ENCODE results near the gene GFOD1.

GFOD1 gene

GRCh38 chr6:13485923-13486562 is 1.4 kb downstream of the GFOD1 start:
- peak; percentile 48 to 66 for DNase-seq

GRCh38 chr6:13485303-13485702 is 2.1 kb downstream of the GFOD1 start:
- DNase-seq = no peak

GRCh38 chr6:13484827-13485226 is 2.6 kb downstream of the GFOD1 start:
- DNase-seq = no peak

GRCh38 chr6:13484138-13484708 is 3.2 kb downstream of the GFOD1 start:
- no peak for DNase-seq

GRCh38 chr6:13480631-13481501 is 6.5 kb downstream of the GFOD1 start:
- no peak for DNase-seq

- DNase-seq = no peak
Observed at GRCh38 chr6:13479971-13480434, 7.4 kb downstream of the GFOD1 start.

GRCh38 chr6:13479206-13479800 is 8.1 kb downstream of the GFOD1 start:
- DNase-seq = no peak

GRCh38 chr6:13478525-13478966 is 8.9 kb downstream of the GFOD1 start:
- DNase-seq = no peak

GRCh38 chr6:13474787-13475186 is 12.6 kb downstream of the GFOD1 start:
- DNase-seq = no peak

GRCh38 chr6:13474360-13474759 is 13.0 kb downstream of the GFOD1 start:
- no peak for DNase-seq

- no peak for DNase-seq
Observed at GRCh38 chr6:13473768-13474165, 13.6 kb downstream of the GFOD1 start.

- no peak for DNase-seq
Observed at GRCh38 chr6:13472976-13473767, 14.2 kb downstream of the GFOD1 start.

GRCh38 chr6:13472099-13472498 is 15.3 kb downstream of the GFOD1 start:
- DNase-seq = no peak

GRCh38 chr6:13471184-13471583 is 16.2 kb downstream of the GFOD1 start:
- no peak for DNase-seq

- DNase-seq = no peak
Observed at GRCh38 chr6:13470238-13471140, 16.9 kb downstream of the GFOD1 start.

- DNase-seq = no peak
Observed at GRCh38 chr6:13469693-13470092, 17.7 kb downstream of the GFOD1 start.

- no peak for DNase-seq
Observed at GRCh38 chr6:13468839-13469238, 18.6 kb downstream of the GFOD1 start.

- DNase-seq = no peak
Observed at GRCh38 chr6:13467216-13467600, 20.2 kb downstream of the GFOD1 start.

GRCh38 chr6:13466304-13467215 is 20.8 kb downstream of the GFOD1 start:
- DNase-seq = peak in 1 of 2 experiments; percentile 17

- DNase-seq = no peak
Observed at GRCh38 chr6:13465734-13466133, 21.7 kb downstream of the GFOD1 start.
